ENCODE data around the gene DCLK1. TPM values are rescaled to one million over a fixed set of nuclear protein-coding genes. Genes with fewer than 3 reads are reported as not detected.

DCLK1 gene
- total and polyA plus RNA-seq, 2 donors (not counting 1 experiment from before 2014, with no cell fraction given), result 0.56 to 6.3 TPM

GRCh38 chr13:36173571-36174322, 42.6 kb upstream of the DCLK1 start:
- H4K20me1 ChIP-seq (ENCODE audit: control insufficient read depth, extremely low read depth, insufficient read depth, low read length), result no peaks in the 10 kb centered on the region
- H3K9me3 ChIP-seq (ENCODE audit: control insufficient read depth, insufficient read depth, low read depth, low read length), result no peaks in the 10 kb centered on the region
- H3K27me3 ChIP-seq (ENCODE audit: control insufficient read depth, insufficient read depth, low read length), result no peaks in the 10 kb centered on the region
- no peak for DNase-seq (ENCODE audit: low read depth in 2 of 2)
- no peak overlapping the region for H2AFZ ChIP-seq (ENCODE audit: low read length)
- no peak overlapping the region for H3K27ac ChIP-seq (ENCODE audit: insufficient read depth, low read length)
- H3K79me2 ChIP-seq (ENCODE audit: control insufficient read depth, insufficient read depth, low read length), result no peaks in the 10 kb centered on the region
- no peak overlapping the region for H3K9ac ChIP-seq (ENCODE audit: insufficient read depth, low read length)
- no peaks in the 10 kb centered on the region for H3K4me1 ChIP-seq (ENCODE audit: control insufficient read depth, extremely low read depth, insufficient read depth, low read length)
- no peak overlapping the region for H3K4me3 ChIP-seq (replicated peaks in 1 of 4; ENCODE audit: control extremely low read depth in 1 of 4, insufficient read depth in 1 of 4, low read depth in 3 of 4, low read length in 4 of 4)
- no peak for TF ChIP-seq EZH2 (IDR thresholded peaks at IDR 0.05; ENCODE audit: low read length, missing control alignments)
- TF ChIP-seq CTCF (conservative IDR thresholded peaks at IDR 0.05 in 1 of 2, IDR thresholded peaks at IDR 0.05 in 1 of 2; ENCODE audit: low read depth in 1 of 2, low read length in 2 of 2), result no peak
- H3K4me2 ChIP-seq (ENCODE audit: extremely low read depth, insufficient read depth, low read length), result no peak overlapping the region
- no peaks in the 10 kb centered on the region for H3K36me3 ChIP-seq (ENCODE audit: control insufficient read depth, insufficient read depth, low read length)

GRCh38 chr13:36166046-36166445, 34.9 kb upstream of the DCLK1 start:
- TF ChIP-seq EZH2 (IDR thresholded peaks at IDR 0.05; ENCODE audit: low read length, missing control alignments) (no peak), CTCF (conservative IDR thresholded peaks at IDR 0.05 in 1 of 2, IDR thresholded peaks at IDR 0.05 in 1 of 2; ENCODE audit: low read depth in 1 of 2, low read length in 2 of 2) (no peak)
- Histone ChIP-seq H3K9me3 (ENCODE audit: control insufficient read depth, insufficient read depth, low read depth, low read length) (no peaks in the 10 kb centered on the region), H3K79me2 (ENCODE audit: control insufficient read depth, insufficient read depth, low read length) (no peaks in the 10 kb centered on the region), H4K20me1 (ENCODE audit: control insufficient read depth, extremely low read depth, insufficient read depth, low read length) (no peaks in the 10 kb centered on the region), H3K36me3 (ENCODE audit: control insufficient read depth, insufficient read depth, low read length) (no peaks in the 10 kb centered on the region), H3K4me1 (ENCODE audit: control insufficient read depth, extremely low read depth, insufficient read depth, low read length) (no peaks in the 10 kb centered on the region), H3K4me3 (replicated peaks in 1 of 4; ENCODE audit: control extremely low read depth in 1 of 4, insufficient read depth in 1 of 4, low read depth in 3 of 4, low read length in 4 of 4) (no peak overlapping the region), H3K9ac (ENCODE audit: insufficient read depth, low read length) (no peak overlapping the region), H3K4me2 (ENCODE audit: extremely low read depth, insufficient read depth, low read length) (no peak overlapping the region), H3K27me3 (ENCODE audit: control insufficient read depth, insufficient read depth, low read length) (no peaks in the 10 kb centered on the region), H3K27ac (ENCODE audit: insufficient read depth, low read length) (no peak overlapping the region), H2AFZ (ENCODE audit: low read length) (no peak overlapping the region)
- DNase-seq (ENCODE audit: low read depth in 2 of 2), result no peak

GRCh38 chr13:36163809-36164308, 32.7 kb upstream of the DCLK1 start:
- no peak overlapping the region for H2AFZ ChIP-seq (ENCODE audit: low read length)
- no peaks in the 10 kb centered on the region for H3K36me3 ChIP-seq (ENCODE audit: control insufficient read depth, insufficient read depth, low read length)
- H3K27ac ChIP-seq (ENCODE audit: insufficient read depth, low read length), result no peak overlapping the region
- TF ChIP-seq EZH2 (IDR thresholded peaks at IDR 0.05; ENCODE audit: low read length, missing control alignments) (no peak), CTCF (conservative IDR thresholded peaks at IDR 0.05 in 1 of 2, IDR thresholded peaks at IDR 0.05 in 1 of 2; ENCODE audit: low read depth in 1 of 2, low read length in 2 of 2) (no peak)
- no peak overlapping the region for H3K4me3 ChIP-seq (replicated peaks in 1 of 4; ENCODE audit: control extremely low read depth in 1 of 4, insufficient read depth in 1 of 4, low read depth in 3 of 4, low read length in 4 of 4)
- DNase-seq (ENCODE audit: low read depth in 2 of 2), result peak; percentile 96 to 97
- H4K20me1 ChIP-seq (ENCODE audit: control insufficient read depth, extremely low read depth, insufficient read depth, low read length), result no peaks in the 10 kb centered on the region
- H3K4me2 ChIP-seq (ENCODE audit: extremely low read depth, insufficient read depth, low read length), result no peak overlapping the region
- H3K27me3 ChIP-seq (ENCODE audit: control insufficient read depth, insufficient read depth, low read length), result no peaks in the 10 kb centered on the region
- H3K9ac ChIP-seq (ENCODE audit: insufficient read depth, low read length), result no peak overlapping the region
- no peaks in the 10 kb centered on the region for H3K4me1 ChIP-seq (ENCODE audit: control insufficient read depth, extremely low read depth, insufficient read depth, low read length)
- no peaks in the 10 kb centered on the region for H3K79me2 ChIP-seq (ENCODE audit: control insufficient read depth, insufficient read depth, low read length)
- no peaks in the 10 kb centered on the region for H3K9me3 ChIP-seq (ENCODE audit: control insufficient read depth, insufficient read depth, low read depth, low read length)
